ENCODE measurements around the gene SHISA2. TPM values are rescaled to one million over a fixed set of nuclear protein-coding genes. Genes with fewer than 3 reads are reported as not detected.

SHISA2 gene
- total and polyA plus RNA-seq, 2 of the 13 experiments (the other 11 are each of a cell fraction or from before 2014, with no cell fraction given): not detected

DNA sequence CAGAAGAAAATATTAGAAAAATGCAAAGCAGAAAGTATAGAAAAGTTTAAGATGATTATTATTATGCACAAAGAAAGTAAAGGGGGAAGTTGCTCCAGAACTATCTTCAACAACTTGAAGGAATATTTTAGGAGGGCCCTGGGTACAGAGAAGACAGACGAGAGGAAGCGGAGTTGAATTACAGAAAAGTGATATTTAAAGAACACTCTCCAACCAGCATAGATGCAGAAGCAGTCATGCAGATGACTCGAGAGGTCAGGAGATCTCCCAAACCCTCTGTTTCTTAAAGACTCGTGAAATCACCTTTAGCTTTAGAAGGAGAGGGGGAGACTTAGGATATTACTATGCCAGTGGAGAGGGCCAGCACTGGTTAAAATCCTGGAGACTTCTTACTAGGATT, 8.5 kb upstream of the SHISA2 start (continued):
- TF ChIP-seq, protein P1, sequence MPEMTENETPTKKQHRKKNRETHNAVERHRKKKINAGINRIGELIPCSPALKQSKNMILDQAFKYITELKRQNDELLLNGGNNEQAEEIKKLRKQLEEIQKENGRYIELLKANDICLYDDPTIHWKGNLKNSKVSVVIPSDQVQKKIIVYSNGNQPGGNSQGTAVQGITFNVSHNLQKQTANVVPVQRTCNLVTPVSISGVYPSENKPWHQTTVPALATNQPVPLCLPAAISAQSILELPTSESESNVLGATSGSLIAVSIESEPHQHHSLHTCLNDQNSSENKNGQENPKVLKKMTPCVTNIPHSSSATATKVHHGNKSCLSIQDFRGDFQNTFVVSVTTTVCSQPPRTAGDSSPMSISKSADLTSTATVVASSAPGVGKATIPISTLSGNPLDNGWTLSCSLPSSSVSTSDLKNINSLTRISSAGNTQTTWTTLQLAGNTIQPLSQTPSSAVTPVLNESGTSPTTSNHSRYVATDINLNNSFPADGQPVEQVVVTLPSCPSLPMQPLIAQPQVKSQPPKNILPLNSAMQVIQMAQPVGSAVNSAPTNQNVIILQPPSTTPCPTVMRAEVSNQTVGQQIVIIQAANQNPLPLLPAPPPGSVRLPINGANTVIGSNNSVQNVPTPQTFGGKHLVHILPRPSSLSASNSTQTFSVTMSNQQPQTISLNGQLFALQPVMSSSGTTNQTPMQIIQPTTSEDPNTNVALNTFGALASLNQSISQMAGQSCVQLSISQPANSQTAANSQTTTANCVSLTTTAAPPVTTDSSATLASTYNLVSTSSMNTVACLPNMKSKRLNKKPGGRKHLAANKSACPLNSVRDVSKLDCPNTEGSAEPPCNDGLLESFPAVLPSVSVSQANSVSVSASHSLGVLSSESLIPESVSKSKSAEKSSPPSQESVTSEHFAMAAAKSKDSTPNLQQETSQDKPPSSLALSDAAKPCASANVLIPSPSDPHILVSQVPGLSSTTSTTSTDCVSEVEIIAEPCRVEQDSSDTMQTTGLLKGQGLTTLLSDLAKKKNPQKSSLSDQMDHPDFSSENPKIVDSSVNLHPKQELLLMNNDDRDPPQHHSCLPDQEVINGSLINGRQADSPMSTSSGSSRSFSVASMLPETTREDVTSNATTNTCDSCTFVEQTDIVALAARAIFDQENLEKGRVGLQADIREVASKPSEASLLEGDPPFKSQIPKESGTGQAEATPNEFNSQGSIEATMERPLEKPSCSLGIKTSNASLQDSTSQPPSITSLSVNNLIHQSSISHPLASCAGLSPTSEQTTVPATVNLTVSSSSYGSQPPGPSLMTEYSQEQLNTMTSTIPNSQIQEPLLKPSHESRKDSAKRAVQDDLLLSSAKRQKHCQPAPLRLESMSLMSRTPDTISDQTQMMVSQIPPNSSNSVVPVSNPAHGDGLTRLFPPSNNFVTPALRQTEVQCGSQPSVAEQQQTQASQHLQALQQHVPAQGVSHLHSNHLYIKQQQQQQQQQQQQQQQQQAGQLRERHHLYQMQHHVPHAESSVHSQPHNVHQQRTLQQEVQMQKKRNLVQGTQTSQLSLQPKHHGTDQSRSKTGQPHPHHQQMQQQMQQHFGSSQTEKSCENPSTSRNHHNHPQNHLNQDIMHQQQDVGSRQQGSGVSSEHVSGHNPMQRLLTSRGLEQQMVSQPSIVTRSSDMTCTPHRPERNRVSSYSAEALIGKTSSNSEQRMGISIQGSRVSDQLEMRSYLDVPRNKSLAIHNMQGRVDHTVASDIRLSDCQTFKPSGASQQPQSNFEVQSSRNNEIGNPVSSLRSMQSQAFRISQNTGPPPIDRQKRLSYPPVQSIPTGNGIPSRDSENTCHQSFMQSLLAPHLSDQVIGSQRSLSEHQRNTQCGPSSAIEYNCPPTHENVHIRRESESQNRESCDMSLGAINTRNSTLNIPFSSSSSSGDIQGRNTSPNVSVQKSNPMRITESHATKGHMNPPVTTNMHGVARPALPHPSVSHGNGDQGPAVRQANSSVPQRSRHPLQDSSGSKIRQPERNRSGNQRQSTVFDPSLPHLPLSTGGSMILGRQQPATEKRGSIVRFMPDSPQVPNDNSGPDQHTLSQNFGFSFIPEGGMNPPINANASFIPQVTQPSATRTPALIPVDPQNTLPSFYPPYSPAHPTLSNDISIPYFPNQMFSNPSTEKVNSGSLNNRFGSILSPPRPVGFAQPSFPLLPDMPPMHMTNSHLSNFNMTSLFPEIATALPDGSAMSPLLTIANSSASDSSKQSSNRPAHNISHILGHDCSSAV (CRISPR knock-in tag; IDR thresholded peaks at IDR 0.05; ENCODE audit: borderline replicate concordance): no peak
- no peak for TF ChIP-seq KAT7 (CRISPR knock-in tag; IDR thresholded peaks at IDR 0.05; ENCODE audit: borderline replicate concordance)
- no peak for TF ChIP-seq ZNF121 (CRISPR knock-in tag; IDR thresholded peaks at IDR 0.05)
- TF ChIP-seq YEATS2 (CRISPR knock-in tag; IDR thresholded peaks at IDR 0.05; ENCODE audit: borderline replicate concordance): no peak
- TF ChIP-seq ZNF263 (CRISPR knock-in tag; IDR thresholded peaks at IDR 0.05): no peak
- TF ChIP-seq RBM39 (IDR thresholded peaks at IDR 0.05; ENCODE audit: low read depth, low read length, poor library complexity, severe bottlenecking): no peak

All from HepG2 (cell line).